SK-N-SH (cell line): ENCODE data around the gene GUCY2F.

ENCODE experiments used
- CHD2 ChIP-seq: fragments of 150-350 bp; IDR thresholded peaks from 2 replicates; pipeline ENCODE4 v1.6.1; 2018; ENCODE audit warnings: low read length; ENCODE audit not compliant: partially characterized antibody
- CTCF ChIP-seq: fragments of 200-600 bp; sonication (generic); IDR thresholded peaks from 2 replicates; pipeline ENCODE4 v1.6.1; 2017; ENCODE audit warnings: antibody characterized with exemption, mild to moderate bottlenecking, moderate library complexity
- ELF1 ChIP-seq: IDR thresholded peaks from 2 replicates; pipeline ENCODE4 v1.4.0; 2012
- EP300 ChIP-seq, 2 experiments: IDR thresholded peaks; 2 replicates each; pipeline versions ENCODE4 v1.4.0 to v1.6.1; 2012; ENCODE audit warnings: borderline replicate concordance in 1 of 2, low read depth in 1 of 2, low read length in 1 of 2
- EZH2phosphoT487 ChIP-seq: fragments of 200-600 bp; sonication (generic); IDR thresholded peaks from 2 replicates; pipeline ENCODE4 v1.6.1; 2017; ENCODE audit warnings: low read depth, mixed run types, mild to moderate bottlenecking, antibody characterized with exemption, moderate library complexity, borderline replicate concordance
- IRF3 ChIP-seq: fragments of 150-350 bp; IDR thresholded peaks from 2 replicates; pipeline ENCODE4 v1.6.1; 2016; ENCODE audit warnings: mild to moderate bottlenecking, low read depth, low read length
- MXI1 ChIP-seq: IDR thresholded peaks from 2 replicates; pipeline ENCODE4 v1.6.1; 2012; ENCODE audit warnings: mild to moderate bottlenecking, low read depth, low read length, improper control_type of control experiment
- NFIC ChIP-seq: IDR thresholded peaks from 2 replicates; pipeline ENCODE4 v1.4.0; 2012; ENCODE audit warnings: borderline replicate concordance
- PBX3 ChIP-seq: IDR thresholded peaks from 2 replicates; pipeline ENCODE4; 2012
- POLR2AphosphoS5 ChIP-seq: IDR thresholded peaks from 2 replicates; pipeline ENCODE4 v1.6.1; 2012; ENCODE audit warnings: low read depth, low read length
- RAD21 ChIP-seq: IDR thresholded peaks from 2 replicates; pipeline ENCODE4 v1.6.1; 2012; ENCODE audit warnings: mild to moderate bottlenecking, low read length
- RXRA ChIP-seq: IDR thresholded peaks from 2 replicates; pipeline ENCODE4 v1.4.0; 2012; ENCODE audit warnings: low read depth, mild to moderate bottlenecking, borderline replicate concordance
- USF1 ChIP-seq: IDR thresholded peaks from 2 replicates; pipeline ENCODE4 v1.4.0; 2012; ENCODE audit warnings: low read depth, borderline replicate concordance
- USF2 ChIP-seq: fragments of 150-350 bp; IDR thresholded peaks from 2 replicates; pipeline ENCODE4 v1.6.1; 2017; ENCODE audit warnings: antibody characterized with exemption, low read length, low read depth, borderline replicate concordance

- no peak for TF ChIP-seq CTCF
- TF ChIP-seq MXI1, result no peak
- TF ChIP-seq RAD21, result no peak
- no peak for TF ChIP-seq RXRA
- TF ChIP-seq EP300 (IDR thresholded peaks at IDR 0.05; ENCODE audit: borderline replicate concordance in 1 of 2, low read depth in 1 of 2, low read length in 1 of 2), result no peak
- TF ChIP-seq USF1, result no peak
- no peak for TF ChIP-seq EZH2phosphoT487
- TF ChIP-seq PBX3, result no peak
- no peak for TF ChIP-seq POLR2AphosphoS5
- TF ChIP-seq IRF3, result no peak
- TF ChIP-seq USF2, result no peak
- no peak for TF ChIP-seq NFIC
- TF ChIP-seq CHD2, result no peak
- TF ChIP-seq ELF1, result no peak
Measured at GRCh38 chrX:109399831-109400230, 82.1 kb downstream of the GUCY2F start.
